Activated naive CD4-positive, alpha-beta T cell treated with anti-CD3 and anti-CD28 coated beads, Interleukin-2, amount 50 U/mL, for 72 hours (primary cell): ENCODE data around the gene ULK3. TPM values are rescaled to one million over a fixed set of nuclear protein-coding genes. Genes with fewer than 3 reads are reported as not detected.

Experiments used
- ATAC-seq, 2 donors: fragments of 150-1000 bp; cut with Tn5 transposase; 2 replicates each; pipeline ENCODE4 v1.10.0; 2021; ENCODE audit warnings: mild to moderate bottlenecking in 2 of 2, moderate library complexity in 2 of 2
- DNase-seq, 2 donors: peaks; one replicate each; pipeline ENCODE4 v3.0.0; 2021 to 2022; ENCODE audit warnings: low spot score in 2 of 2
- H3K27ac Mint-ChIP-seq, 2 donors: one replicate each; pipeline ENCODE4 v1.8.0; 2022; ENCODE audit warnings: mild to moderate bottlenecking in 2 of 2, mixed read lengths in 2 of 2
- H3K36me3 Mint-ChIP-seq, 2 donors: one replicate each; pipeline ENCODE4 v1.8.0; 2022; ENCODE audit warnings: mixed read lengths in 2 of 2
- H3K9me3 Mint-ChIP-seq, 2 donors: one replicate each; pipeline ENCODE4 v1.8.0; 2022; ENCODE audit warnings: mixed read lengths in 2 of 2
- total RNA-seq, 2 donors: library from RNA; stranded (reverse); gene quantifications; one replicate each; pipeline ENCODE4 v1.2.3, GENCODE V29; 2022

ULK3 gene
- total RNA-seq, 2 donors from 2014 or later = 37.6 to 50.3 TPM

- ATAC-seq = no peak
- Mint-ChIP-seq H3K9me3 (no peaks in the 10 kb centered on the region), H3K36me3 (peaks cover 33 to 68% of the 10 kb centered on the region in 2 donors), H3K27ac (peak overlapping the region; percentile 94 to 99)
- no peak for DNase-seq
Observed at GRCh38 chr15:74789741-74790079, 53.2 kb downstream of the ULK3 start.

GRCh38 chr15:74789171-74789631, 53.8 kb downstream of the ULK3 start:
- H3K9me3 Mint-ChIP-seq = no peaks in the 10 kb centered on the region
- peaks cover 38 to 73% of the 10 kb centered on the region in 2 donors for H3K36me3 Mint-ChIP-seq
- peak overlapping the region; percentile 94 to 99 for H3K27ac Mint-ChIP-seq
- no peak for DNase-seq
- ATAC-seq = no peak

GRCh38 chr15:74788683-74789151, 54.2 kb downstream of the ULK3 start:
- ATAC-seq = peak; percentile 21 to 52
- peaks cover 42 to 78% of the 10 kb centered on the region in 2 donors for H3K36me3 Mint-ChIP-seq

DNA sequence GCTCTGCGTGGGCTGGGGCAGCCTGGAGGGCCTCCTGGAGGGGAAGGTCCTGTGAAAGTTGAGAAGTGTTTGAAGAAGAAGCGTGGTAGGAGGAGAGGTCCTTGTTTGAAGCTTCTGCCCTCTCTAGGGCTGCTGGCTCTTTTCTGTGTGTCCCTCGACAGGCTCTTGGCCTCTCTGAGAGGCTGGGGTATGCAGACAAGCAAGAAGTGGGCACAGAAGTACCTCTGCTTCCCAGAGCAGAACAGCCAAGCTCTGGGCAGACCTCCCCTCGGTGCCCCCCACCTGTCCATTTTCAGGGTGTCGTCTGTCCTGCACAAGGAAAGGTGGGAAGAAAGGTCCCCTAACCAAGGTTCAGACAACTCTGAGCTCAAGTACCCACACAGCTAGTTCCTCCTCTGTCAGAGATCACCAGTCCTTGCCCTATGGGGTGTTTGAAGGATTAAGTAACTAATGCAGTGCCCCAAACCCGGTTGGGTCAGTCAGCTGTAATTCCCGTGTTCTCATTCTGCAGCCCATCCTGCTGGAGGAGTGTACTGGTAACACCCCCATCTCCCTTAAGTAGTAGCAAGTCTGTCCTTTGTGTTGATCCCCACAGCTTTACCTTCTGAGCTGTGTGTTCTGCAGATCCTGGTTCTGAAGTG, 54.8 kb downstream of the ULK3 start:
- Mint-ChIP-seq H3K27ac (peak overlapping the region; percentile 94 to 99), H3K9me3 (no peaks in the 10 kb centered on the region), H3K36me3 (peaks cover 47 to 83% of the 10 kb centered on the region in 2 donors)
- DNase-seq (no peak), ATAC-seq (peak in 1 of 2 donors; percentile 0)

More at GRCh38 chr15:74788683-74789151, 54.2 kb downstream of the ULK3 start:
- Mint-ChIP-seq H3K9me3 (no peaks in the 10 kb centered on the region), H3K27ac (peak overlapping the region; percentile 94 to 99)
- DNase-seq = peak in 1 of 2 donors; percentile 81

- H3K36me3 Mint-ChIP-seq = peaks cover 53 to 90% of the 10 kb centered on the region in 2 donors
- ATAC-seq (peak; percentile 68 to 84), DNase-seq (peak; percentile 82 to 91)
- no peaks in the 10 kb centered on the region for H3K9me3 Mint-ChIP-seq
- H3K27ac Mint-ChIP-seq = peak overlapping the region; percentile 94 to 99
Observed at GRCh38 chr15:74787251-74788041, 55.5 kb downstream of the ULK3 start.

GRCh38 chr15:74786551-74787165, 56.3 kb downstream of the ULK3 start:
- H3K27ac Mint-ChIP-seq = peak overlapping the region; percentile 94 to 99
- DNase-seq = peak in 1 of 2 donors; percentile 78
- peaks cover 48 to 84% of the 10 kb centered on the region in 2 donors for H3K36me3 Mint-ChIP-seq
- peak in 1 of 2 donors; percentile 2 for ATAC-seq
- H3K9me3 Mint-ChIP-seq = no peaks in the 10 kb centered on the region

Other genes starting within 250 kb of the ULK3 start
- gene CLK3, start 227.3 kb downstream of the ULK3 start, total RNA-seq = 100 to 1,000 TPM; 160 to 176 TPM
- gene EDC3, start 147.1 kb downstream of the ULK3 start, total RNA-seq = 10 to 100 TPM; 48.6 to 56.4 TPM
- 10 to 100 TPM in 1 of 2 donors, 1 to 10 TPM in 1; 2.1 to 11.4 TPM for gene CYP1A1, start 117.6 kb downstream of the ULK3 start, total RNA-seq
- not detected for gene CYP1A2, start 94.3 kb downstream of the ULK3 start, total RNA-seq
- gene CSK, start 61.1 kb downstream of the ULK3 start, total RNA-seq = 100 to 1,000 TPM; 231 to 297 TPM
- gene LMAN1L, start 30.3 kb downstream of the ULK3 start, total RNA-seq = 1 to 10 TPM in 1 of 2 donors, under 1 TPM in 1; 0.27 to 1.1 TPM
- under 1 TPM in 1 of 2 donors, not detected in 1; 0.25 TPM for gene CPLX3, start 16.5 kb downstream of the ULK3 start, total RNA-seq
- gene SCAMP2, start 30.2 kb upstream of the ULK3 start, total RNA-seq = 10 to 100 TPM; 79.5 to 92.7 TPM
- 10 to 100 TPM; 22.0 to 98.0 TPM for gene MPI, start 46.9 kb upstream of the ULK3 start, total RNA-seq
- 10 to 100 TPM; 61.7 to 66.2 TPM for gene FAM219B, start 63.7 kb upstream of the ULK3 start, total RNA-seq
- 100 to 1,000 TPM; 314 to 323 TPM for gene COX5A, start 94.9 kb upstream of the ULK3 start, total RNA-seq
- 1 to 10 TPM; 3.4 to 6.6 TPM for gene RPP25, start 113.6 kb upstream of the ULK3 start, total RNA-seq
- gene SCAMP5, start 152.4 kb upstream of the ULK3 start, total RNA-seq = 10 to 100 TPM in 1 of 2 donors, 1 to 10 TPM in 1; 3.7 to 11.4 TPM
- 10 to 100 TPM; 16.3 to 20.4 TPM for gene PPCDC, start 180.4 kb upstream of the ULK3 start, total RNA-seq